ENCODE data around the gene NEURL1. TPM values are rescaled to one million over a fixed set of nuclear protein-coding genes. Genes with fewer than 3 reads are reported as not detected.

Gene NEURL1
- total RNA-seq, 1 donor: 6.7 TPM

DNA sequence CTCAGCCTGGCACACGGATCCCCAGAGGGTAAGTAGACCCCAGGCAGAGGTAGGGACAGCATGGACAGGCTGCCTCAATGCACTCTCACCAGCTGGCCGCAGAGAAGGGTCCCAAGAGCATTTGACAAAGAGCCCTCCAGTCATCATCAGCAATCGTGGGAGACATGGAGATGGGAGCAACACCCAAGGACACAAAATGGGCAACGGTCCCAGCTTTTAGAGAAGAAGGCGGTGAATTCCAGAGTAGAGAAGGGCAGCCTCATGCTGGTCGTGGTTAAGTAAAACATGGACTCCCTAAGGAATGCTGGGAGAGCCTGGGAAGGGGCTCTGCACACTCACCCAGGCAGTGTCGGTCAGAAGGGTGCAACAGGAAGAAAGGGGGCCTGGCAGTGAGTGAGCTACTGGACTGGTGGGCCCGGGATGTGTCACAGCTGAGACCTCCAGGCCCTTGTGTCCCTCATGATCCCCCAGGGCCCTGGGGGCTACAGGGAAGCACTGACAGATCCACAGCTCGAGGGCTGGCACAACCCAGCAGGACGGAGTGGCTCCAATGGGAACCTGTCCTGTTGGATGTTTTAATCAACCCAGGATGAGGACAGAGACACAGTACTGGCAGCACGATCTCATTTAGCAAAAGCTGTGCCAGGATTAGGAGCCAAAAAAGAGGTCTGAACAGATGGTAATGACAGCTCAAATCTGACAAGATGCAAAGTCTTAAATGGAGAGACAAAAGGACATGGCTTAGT, 147.1 kb downstream of the NEURL1 start:
- no peak for DNase-seq (ENCODE audit: low read depth in 2 of 3, low spot score in 2 of 3)

DNA sequence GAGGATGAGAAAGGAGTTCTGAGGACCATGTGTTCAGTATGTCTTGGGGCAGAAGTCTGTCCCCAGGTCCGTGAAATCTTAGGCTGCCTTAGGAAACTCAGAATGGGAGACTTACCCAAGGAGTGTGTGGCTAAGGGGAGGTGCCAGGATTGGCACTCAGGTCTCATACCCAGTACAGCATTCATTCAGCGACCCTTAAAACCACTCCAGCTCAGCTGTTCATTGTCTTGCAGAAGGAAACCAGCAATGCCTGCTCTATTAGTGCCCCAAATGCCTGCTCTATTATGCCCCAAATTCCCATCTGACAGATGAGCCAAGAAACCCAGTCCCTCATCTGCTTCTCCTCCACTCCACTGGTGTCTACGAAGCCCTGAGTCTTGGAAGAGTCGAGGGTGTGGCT, 147.8 kb downstream of the NEURL1 start:
- no peak for DNase-seq (ENCODE audit: low read depth in 2 of 3, low spot score in 2 of 3)

Other genes with a start within 250 kb of the NEURL1 start
- 0.27 TPM for gene RPEL1, start 247.8 kb upstream of the NEURL1 start, total RNA-seq
- gene INA, start 216.6 kb upstream of the NEURL1 start, total RNA-seq: not detected
- gene PCGF6, start 142.6 kb upstream of the NEURL1 start, total RNA-seq: 4.0 TPM
- 2.4 TPM for gene TAF5, start 125.7 kb upstream of the NEURL1 start, total RNA-seq
- 36.1 TPM for gene ATP5MK, start 97.2 kb upstream of the NEURL1 start, total RNA-seq
- 35.0 TPM for gene PDCD11, start 97.1 kb upstream of the NEURL1 start, total RNA-seq
- 25.6 TPM for gene CALHM2, start 41.3 kb upstream of the NEURL1 start, total RNA-seq
- not detected for gene CALHM1, start 34.8 kb upstream of the NEURL1 start, total RNA-seq
- 0.27 TPM for gene CALHM3, start 14.5 kb upstream of the NEURL1 start, total RNA-seq

All from hematopoietic multipotent progenitor cell (in vitro differentiated cells).